Caki2 (cell line): Measurements from ENCODE around the gene SIGLEC14. TPM values are rescaled to one million over a fixed set of nuclear protein-coding genes. Genes with fewer than 3 reads are reported as not detected.
A peak's percentile ranks its signal among the peaks of the same experiment; 100 is the strongest.
"Not testable (repeated sequence)": the region's sequence is repeated elsewhere in the genome, so short reads cannot be mapped to it uniquely, and the experiment has no call there.

ENCODE experiments used
- DNase-seq: peaks from one replicate; pipeline ENCODE4 v3.0.0-alpha.2; 2015; ENCODE audit warnings: low read depth
- in situ Hi-C: cut with HindIII; loops from 2 replicates; pipeline ENCODE4 v1.10.0; 2016; ENCODE audit warnings: low sequenced_read_pairs, low pct_unique_long_range_greater_than_20kb, mixed read lengths
- total RNA-seq: library from RNA; depleted of rRNA; stranded (reverse); fragments of >200 nt; shearing (Covaris generic); gene quantifications from 2 replicates; pipeline ENCODE4 v1.2.3, GENCODE V29; 2014; ENCODE audit warnings: low replicate concordance

Gene SIGLEC14
- total RNA-seq, 1 experiment from 2014 or later = not detected

DNA sequence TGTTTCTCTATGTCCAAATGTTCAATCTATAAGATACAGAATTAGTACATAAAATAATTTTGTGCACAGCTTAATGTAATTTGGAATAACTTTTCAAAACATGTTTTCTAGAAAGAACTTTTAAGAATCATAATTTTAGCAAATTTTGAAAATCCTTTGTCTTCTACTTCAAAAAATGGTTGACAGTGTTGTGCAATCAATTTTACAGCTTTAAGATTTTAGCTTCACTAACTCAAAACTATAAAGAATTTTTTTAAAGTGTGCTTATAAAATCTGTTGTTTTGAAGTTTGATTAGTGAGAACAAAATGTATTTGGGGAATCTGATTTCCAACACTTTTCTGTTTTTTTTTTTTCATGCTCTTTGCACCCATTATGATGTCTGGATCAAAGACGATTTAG, 33.8 kb upstream of the SIGLEC14 start:
- DNase-seq = no peak
- in situ Hi-C loops = no loop called here

DNA sequence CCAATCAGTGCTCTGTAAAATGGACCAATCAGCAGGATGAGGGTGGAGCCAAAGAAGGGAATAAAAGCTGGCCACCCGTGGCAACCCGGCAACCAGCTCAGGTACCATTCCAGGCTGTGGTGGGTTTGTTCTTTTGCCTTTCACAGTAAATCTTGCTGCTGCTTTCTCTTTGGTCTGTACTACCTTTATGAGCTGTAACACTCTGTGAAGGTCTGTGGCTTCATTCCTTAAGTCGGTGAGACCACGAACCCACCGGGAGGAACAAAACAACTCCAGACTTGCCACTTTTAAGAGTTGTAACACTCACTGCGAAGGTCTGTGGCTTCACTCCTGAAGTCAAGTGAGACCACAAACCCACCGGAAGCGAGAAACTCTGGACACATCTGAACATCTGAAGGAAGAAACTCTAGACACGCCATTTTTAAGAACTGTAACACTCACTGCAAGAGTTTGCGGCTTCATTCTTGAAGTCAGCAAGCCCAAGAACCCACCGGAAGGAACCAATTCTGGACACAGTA, 30.0 kb upstream of the SIGLEC14 start:
- no peak for DNase-seq
- in situ Hi-C loops = no loop called here

DNA sequence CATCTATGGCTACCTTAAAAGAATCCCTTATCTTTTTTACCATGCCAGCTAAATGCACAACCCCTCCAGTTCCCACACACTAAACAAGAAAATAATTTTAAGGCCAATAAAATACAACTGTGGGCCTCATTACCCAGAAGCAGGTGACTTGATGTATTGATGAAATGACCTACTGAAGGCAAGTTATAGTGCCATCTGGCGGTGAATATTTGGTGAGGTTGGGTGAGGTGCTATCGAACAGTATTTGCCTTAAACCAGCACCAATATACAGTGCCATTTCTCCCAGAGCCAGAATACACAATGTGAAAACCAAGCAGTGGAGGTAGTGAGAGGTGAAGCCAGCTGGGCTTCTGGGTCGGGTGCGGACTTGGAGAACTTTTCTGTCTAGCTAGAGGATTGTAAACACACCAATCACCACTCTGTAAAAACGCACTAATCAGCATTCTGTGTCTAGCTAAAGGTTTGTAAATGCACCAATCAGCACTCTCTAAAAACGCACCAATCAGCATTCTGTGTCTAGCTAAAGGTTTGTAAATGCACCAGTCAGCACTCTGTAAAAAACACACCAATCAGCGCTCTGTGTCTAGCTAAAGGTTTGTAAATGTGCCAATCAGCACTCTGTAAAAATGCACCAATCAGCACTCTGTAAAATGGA, 29.4 kb upstream of the SIGLEC14 start:
- in situ Hi-C loops, DNase-seq: not testable (repeated sequence)

DNA sequence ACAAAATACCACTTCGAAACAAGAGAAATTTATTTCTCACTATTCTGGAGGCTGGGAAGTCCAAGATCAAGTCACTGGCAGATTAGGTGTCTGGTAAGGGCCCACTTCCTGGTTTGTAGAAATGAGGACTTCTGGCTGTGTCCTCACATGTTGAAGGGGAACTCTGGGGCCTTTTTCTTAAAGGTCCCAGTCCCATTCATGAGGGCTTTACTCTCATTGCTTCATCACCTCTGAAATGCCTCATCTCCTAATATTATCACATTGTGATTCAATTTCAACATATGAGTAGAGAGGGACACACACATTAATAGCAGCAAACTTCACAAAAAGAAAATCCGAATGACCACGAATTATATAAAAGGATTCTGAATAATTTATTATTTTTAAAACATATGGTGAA, 21.6 kb upstream of the SIGLEC14 start:
- in situ Hi-C loops = no loop called here
- DNase-seq = no peak

DNA sequence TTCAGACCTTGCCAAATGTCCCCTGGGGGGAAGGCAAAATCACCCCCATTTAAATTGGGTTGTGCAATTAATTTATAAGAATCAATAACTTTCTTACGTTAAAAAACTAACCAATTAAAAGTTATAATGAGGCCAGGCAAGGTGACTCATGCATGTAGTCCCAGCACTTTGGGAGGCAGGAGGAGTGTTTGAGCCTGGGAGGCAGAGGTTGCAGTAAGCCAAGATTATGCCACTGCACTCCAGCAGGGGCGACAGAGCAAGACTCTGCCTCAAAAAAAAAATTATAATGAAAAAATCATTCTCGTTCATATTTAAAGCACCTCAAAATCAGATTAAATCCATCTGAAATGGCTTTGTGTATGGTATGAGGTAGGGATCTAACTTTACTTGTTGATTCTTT, 18.4 kb upstream of the SIGLEC14 start:
- in situ Hi-C loops = no loop called here
- DNase-seq = no peak

DNA sequence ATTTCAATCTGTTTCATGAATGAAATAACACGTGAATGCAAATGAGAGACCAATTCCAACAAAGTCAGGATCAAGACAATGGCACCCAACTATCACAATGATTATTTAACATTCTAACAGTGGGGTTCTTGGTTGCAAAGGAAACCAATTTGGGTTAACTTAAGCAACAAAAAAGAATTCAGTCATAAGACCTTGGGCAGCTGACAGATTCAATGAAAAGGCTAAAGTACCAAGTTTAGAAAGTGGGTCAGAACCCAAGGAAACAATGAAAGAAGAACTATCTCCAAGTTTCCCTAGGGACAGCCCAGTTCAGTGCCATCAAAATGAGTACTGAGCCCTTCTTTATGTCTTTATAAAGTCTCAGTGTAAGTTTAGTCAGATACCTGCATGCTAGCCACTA, 17.5 kb upstream of the SIGLEC14 start:
- in situ Hi-C loops = no loop called here

DNA sequence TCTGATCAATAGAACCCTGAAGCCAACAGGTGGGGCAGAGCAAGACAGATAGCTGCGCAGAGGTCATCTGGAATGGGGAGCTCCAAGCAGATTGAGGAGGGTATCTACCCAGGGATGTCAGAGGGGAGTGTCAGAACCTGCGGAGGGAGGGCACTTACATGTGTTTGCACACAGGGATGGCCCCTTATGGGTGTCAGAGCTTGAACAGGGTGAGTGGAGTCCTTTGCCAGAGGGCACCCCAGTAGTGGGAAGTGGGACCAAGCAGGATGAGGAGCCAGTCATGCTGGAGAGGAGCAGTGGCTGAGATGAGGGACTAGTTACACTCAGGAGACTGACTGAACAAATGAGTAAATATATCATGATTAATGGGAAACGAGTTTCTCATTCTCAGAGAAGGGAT, 17.0 kb upstream of the SIGLEC14 start:
- in situ Hi-C loops = no loop called here
- DNase-seq = no peak

More for the DNA sequence above, 17.5 kb upstream of the SIGLEC14 start:
- DNase-seq = no peak

DNA sequence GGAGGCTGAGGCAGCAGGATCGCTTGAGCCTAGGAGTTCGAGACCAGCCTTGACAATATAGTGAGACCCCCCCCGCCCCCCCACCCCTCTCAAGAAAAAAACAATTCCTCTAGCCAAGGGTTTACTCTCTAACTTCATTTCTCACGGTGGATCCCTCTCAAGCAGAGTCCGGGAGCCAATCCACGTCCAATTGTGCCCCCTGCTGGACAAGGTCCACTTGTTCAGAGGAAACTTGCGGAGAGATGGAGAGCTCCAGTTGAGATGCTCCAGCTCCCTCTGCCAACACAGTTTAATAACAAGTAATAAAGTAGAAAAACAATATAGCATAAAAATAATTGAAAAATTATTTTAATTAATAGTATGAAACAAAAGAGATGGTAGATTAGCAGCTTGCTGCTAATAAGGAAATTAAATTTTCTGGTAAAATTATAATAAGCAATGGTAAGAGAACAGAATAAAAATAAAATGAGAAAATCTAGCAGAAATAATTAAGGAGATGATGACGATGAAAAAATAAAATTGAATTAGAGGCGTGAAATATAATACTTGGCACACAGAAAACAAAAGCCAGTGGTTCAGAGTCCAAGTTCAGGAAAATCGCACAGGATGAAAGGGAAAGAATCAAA, 14.5 kb upstream of the SIGLEC14 start:
- DNase-seq = peak; percentile 51
- in situ Hi-C loops = no loop called here

DNA sequence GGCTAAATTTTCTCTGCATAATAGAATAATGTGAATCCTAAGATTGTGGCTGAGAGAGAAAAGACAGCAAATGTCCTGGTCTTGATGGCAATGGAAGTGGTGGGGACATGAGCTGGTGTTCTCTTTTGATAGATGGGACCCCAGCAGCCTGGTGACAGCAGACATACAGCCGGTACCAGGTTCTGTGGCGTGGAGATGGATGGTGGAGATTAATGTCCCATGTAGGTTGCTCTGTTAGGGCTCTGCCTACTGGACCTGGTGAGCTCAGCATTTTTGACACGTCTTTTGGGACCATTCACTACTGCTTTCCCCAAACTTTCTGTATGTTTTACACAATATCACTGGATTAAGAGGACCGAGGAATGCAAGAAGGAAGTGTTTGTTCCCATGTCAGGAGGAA, 8.2 kb upstream of the SIGLEC14 start:
- in situ Hi-C loops = no loop called here
- no peak for DNase-seq

DNA sequence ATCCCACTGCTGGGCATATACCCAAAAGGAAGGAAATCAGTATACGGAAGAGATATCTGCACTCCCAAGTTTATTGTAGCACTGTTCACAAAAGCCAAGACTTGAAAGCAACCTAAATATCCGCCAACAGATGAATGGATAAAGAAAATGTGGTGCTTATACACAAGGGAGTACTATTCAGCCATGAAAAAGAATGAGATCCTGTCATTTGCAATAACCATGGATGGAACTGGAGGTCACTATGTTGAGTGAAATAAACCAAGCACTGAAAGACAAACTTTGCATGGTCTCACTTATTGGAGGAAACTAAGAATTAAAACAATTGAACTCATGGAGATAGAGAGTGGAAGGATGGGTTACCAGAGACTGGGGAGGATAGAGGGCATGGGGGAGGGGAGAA, 6.5 kb upstream of the SIGLEC14 start:
- DNase-seq = no peak
- in situ Hi-C loops = no loop called here

DNA sequence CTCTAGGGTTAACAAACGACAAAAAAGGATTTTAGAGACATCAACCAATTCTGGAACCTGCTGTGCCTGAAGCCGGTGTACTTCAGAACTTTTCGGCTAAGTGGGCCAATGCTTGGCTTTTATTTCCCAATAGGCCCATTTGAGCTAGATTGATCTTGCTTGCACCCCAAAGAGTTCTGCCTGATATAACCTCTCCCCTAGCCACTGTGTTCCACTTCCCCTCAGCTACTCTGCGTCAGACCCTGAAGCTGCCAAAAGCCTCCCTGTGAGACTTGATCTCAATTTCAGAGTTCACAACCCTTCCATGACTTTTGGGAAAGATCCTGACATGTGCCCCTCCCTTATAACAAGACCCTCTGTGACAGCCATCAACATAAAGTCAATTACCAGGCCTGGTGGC, 5.6 kb upstream of the SIGLEC14 start:
- no peak for DNase-seq
- in situ Hi-C loops = no loop called here

DNA sequence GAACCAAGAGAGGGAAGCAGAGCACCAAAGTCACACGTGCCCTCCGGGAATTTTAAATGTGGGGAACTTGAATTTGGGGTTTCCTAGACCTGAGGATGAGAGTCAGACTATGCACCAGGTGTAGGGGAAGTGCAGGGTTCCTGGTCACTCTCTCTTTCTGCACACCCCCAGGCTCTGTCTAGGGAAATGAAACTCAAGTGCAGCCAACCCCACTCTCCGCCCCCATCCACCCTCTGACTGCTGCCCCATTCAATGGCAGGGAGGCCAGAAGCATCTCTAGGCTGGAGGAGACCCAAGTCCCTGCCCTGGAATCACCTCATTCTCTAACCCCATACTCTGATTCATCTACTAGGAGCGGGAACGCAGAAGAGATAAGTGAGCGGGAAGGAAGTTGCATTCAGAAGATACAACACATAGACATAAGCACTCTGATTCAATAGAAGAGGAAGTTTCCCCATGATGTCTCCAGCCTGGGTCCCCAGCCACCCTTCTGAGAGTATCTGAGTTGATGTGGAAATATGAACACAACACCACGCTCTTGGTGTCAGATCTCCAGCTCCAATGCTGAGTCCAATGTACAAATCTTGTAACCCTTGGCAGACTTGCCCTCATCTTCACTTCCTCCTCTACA, 4.7 kb upstream of the SIGLEC14 start:
- no peak for DNase-seq
- in situ Hi-C loops = no loop called here

DNA sequence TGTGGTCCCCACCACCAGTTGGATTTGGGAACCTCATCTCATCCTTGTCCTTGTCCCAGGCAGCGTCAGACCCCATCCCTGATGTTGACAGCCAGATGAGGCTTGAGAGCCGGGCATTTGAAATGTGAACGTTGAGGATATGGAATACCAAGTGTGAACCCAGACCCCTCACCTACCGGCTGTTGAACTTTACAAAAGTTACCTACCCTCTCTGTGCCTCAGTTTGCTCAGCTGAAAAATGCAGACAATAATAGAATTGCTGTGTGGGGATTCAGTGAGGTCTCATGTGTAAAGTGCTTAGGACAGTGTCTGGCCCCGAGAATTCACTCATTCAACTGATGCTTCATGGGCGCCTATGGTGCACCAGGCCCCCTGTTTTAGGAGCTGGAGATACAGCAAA, 693 bp upstream of the SIGLEC14 start:
- DNase-seq = no peak
- in situ Hi-C loops = no loop called here

DNA sequence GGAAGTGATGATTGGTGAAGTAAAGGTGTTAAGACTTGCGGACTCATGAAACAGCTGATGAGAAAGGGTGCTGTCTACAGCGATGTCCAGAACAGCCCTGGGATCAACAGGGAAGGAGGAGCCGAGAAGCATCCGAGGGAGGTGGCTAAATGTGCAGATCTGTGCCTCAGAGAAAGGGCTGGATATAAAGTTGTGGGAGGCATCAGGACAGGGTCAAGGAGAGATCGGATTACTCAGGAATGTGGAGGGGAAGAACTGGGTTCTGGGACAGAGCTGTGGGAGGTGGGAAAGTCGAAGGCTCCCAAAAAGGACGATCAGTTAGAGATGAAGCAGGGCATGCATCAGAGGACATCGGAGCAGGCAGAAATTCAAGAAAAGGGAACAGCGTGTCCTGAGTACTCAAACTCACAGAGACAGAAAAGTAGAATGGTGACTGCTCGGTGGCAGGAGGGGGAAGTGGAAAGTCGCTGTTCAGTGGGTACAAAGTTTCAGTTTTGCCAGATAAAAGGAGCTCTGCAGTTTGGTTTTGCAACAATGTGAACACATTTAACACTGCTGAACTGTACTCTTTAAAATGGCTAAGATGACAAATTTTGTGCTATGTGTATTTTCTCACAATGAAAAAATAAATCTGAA, 1.9 kb downstream of the SIGLEC14 start:
- in situ Hi-C loops = no loop called here
- no peak for DNase-seq

DNA sequence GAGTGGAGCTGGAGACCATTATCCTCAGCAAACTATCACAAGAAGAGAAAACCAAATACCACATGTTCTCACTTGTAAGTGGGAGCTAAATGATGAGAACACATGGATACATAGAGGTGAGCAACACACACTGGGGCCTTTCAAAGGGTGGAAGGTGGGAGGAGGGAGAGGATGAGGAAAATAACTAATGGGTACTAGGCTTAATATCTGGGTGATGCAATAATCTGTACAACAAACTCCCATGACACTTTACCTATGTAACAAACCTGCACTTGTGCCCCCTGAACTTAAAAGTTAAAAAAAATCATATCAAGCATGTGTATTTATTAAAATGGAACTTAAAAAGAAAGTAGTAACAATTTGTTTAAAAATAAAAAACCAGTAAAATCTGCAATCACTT, 5.0 kb downstream of the SIGLEC14 start:
- in situ Hi-C loops = no loop called here
- DNase-seq = no peak

DNA sequence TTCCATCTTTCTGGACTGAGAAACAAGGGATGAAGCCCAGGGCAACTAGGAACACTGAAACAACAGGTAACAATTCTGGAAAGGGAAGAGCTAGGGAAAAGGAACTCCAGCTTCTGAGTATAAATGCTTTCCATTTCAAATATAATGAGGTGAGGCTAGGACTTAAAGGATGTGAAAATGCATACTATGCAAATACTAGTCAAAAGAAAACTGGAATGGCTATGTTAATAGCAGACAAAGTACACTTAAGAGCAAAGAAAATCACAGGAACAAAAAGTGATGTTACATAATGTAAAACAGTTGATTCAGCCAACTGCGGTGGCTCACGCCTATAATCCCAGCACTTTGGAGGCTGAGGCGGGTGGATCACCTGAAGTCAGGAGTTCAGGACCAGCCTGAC, 6.2 kb downstream of the SIGLEC14 start:
- in situ Hi-C loops = no loop called here
- no peak for DNase-seq

DNA sequence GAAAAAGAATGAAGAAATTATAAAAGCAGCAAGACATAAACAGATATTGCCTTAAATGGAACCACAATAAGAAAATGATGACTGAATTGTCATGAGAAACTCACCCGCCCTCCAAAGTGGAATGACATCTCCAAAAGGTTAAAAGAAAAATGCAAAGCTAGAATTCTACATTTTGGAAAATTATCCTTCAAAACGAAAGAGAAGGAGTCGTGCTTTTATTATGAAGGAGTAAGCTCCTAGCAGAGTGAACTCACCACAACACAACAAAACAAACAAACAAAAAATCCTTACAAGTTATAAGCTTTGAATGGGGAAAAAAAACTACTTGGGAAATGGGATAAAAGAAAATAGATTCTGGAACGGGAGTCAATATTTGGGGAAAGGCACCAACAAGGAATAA, 6.7 kb downstream of the SIGLEC14 start:
- in situ Hi-C loops = no loop called here
- no peak for DNase-seq

DNA sequence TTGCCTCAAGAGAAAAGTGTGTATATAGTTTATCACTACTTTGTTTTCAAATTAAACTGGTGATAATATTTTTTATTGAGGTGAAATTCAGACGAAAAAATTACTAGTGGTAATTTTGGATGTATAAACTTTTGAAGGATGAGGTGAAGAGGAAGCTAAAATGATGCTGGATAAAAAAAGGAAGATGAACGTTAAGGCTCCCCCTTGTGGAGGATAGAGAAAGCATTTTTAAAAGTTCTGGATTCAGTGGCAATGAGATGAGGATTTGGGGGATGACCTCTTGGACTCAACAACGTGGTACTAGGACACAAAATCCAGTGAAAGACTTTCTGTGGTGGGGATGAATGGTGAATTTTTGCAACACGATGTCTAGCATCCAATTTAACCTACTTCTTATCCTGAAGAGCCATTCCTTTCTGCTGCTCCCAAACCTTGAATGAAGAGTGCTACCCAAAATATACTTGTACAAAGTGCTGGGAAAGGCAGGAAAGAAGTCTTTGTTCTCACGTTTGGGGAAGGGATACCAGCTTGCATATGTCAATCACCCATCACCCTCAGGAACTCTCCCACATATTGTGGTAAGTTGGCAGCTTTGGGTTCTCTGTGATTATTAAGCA, 9.2 kb downstream of the SIGLEC14 start:
- in situ Hi-C loops = no loop called here
- peak; percentile 6 for DNase-seq

DNA sequence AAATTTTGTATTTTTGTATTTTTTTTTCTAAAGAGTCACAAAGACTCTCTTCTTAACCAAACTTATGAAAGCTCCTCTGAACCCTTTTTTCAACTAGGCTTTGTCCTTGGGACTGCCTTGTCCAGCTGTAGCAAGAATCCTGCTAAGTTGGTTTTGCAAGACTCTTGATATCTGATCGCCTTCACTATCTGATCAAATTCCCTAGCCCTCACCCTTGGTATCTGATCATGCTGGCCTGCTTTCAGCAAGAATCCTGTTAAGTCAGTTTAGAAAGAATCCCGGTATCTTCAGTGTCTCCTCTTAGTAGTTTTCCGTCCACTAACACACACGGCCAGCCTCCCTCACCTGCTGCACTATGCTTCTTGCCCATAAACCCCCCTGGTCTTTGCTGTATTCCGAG, 14.5 kb downstream of the SIGLEC14 start:
- DNase-seq = no peak
- in situ Hi-C loops = no loop called here
